Neutrophil (primary cell): ENCODE measurements around the gene WNT3A.

Source experiments
- H3K27ac ChIP-seq: fragments of 200-600 bp; sonication (generic); 2 replicates; pipeline ENCODE4 v1.5.1; 2016; ENCODE audit warnings: mild to moderate bottlenecking, moderate library complexity
- H3K27me3 ChIP-seq: fragments of 200-600 bp; sonication (generic); 2 replicates; pipeline ENCODE4 v1.6.0; 2016; ENCODE audit warnings: mild to moderate bottlenecking
- H3K36me3 ChIP-seq: fragments of 200-600 bp; sonication (generic); 2 replicates; pipeline ENCODE4 v1.5.1; 2017
- H3K4me1 ChIP-seq, 2 experiments: fragments of 200-600 bp in 1 of 2; sonication (generic) in 1 of 2; 1 replicate in 1 of 2; 2 replicates in 1 of 2; pipeline versions ENCODE4 v1.5.1 to v1.6.1; 2013 to 2016; ENCODE audit warnings: low read depth in 1 of 2, low read length in 1 of 2, mild to moderate bottlenecking in 1 of 2, moderate library complexity in 1 of 2; ENCODE audit not compliant: control insufficient read depth in 1 of 2, insufficient read depth in 1 of 2
- H3K4me3 ChIP-seq, 2 experiments: fragments of 200-600 bp in 1 of 2; sonication (generic) in 1 of 2; 1 replicate in 1 of 2; 2 replicates in 1 of 2; pipeline ENCODE4 v1.5.1; 2013 to 2016; ENCODE audit warnings: low read depth in 1 of 2, low read length in 1 of 2, mild to moderate bottlenecking in 1 of 2, moderate library complexity in 1 of 2
- H3K9me3 ChIP-seq: fragments of 200-600 bp; sonication (generic); 2 replicates; pipeline ENCODE4 v1.5.1; 2016
- TF ChIP-seq, protein P1 (sequence below): fragments of 200-600 bp; sonication (generic); IDR thresholded peaks from 2 replicates; pipeline ENCODE4 v1.5.1; 2016; ENCODE audit warnings: antibody characterized with exemption

Gene WNT3A

DNA sequence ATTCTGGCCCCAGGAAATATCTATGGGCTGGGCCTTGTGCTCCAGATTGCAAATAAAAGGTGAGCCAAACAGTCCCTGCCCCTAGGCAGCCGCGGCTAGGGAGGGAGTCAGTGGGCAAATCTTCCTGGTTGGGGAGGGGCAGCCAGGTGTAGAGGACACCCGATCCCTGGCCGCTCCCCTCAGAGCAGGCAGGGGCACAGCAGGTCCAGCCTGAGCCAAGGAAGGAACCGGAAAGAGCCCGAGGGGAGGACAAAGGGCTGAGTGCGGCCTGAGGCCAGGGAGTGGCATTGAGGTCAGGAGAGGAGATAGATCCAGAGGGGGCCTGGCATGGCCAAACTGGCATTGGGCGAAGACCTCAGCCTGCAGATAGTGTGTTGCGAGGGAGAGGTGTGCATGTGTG is 39.1 kb downstream of the WNT3A start:
- Histone ChIP-seq H3K9me3 (no peaks in the 10 kb centered on the region), H3K4me3 (no peak overlapping the region), H3K27me3 (peaks cover 38% of the 10 kb centered on the region), H3K36me3 (no peaks in the 10 kb centered on the region), H3K27ac (no peak overlapping the region), H3K4me1 (no peaks in the 10 kb centered on the region)
- TF ChIP-seq, protein P1, sequence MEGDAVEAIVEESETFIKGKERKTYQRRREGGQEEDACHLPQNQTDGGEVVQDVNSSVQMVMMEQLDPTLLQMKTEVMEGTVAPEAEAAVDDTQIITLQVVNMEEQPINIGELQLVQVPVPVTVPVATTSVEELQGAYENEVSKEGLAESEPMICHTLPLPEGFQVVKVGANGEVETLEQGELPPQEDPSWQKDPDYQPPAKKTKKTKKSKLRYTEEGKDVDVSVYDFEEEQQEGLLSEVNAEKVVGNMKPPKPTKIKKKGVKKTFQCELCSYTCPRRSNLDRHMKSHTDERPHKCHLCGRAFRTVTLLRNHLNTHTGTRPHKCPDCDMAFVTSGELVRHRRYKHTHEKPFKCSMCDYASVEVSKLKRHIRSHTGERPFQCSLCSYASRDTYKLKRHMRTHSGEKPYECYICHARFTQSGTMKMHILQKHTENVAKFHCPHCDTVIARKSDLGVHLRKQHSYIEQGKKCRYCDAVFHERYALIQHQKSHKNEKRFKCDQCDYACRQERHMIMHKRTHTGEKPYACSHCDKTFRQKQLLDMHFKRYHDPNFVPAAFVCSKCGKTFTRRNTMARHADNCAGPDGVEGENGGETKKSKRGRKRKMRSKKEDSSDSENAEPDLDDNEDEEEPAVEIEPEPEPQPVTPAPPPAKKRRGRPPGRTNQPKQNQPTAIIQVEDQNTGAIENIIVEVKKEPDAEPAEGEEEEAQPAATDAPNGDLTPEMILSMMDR, result no peak

DNA sequence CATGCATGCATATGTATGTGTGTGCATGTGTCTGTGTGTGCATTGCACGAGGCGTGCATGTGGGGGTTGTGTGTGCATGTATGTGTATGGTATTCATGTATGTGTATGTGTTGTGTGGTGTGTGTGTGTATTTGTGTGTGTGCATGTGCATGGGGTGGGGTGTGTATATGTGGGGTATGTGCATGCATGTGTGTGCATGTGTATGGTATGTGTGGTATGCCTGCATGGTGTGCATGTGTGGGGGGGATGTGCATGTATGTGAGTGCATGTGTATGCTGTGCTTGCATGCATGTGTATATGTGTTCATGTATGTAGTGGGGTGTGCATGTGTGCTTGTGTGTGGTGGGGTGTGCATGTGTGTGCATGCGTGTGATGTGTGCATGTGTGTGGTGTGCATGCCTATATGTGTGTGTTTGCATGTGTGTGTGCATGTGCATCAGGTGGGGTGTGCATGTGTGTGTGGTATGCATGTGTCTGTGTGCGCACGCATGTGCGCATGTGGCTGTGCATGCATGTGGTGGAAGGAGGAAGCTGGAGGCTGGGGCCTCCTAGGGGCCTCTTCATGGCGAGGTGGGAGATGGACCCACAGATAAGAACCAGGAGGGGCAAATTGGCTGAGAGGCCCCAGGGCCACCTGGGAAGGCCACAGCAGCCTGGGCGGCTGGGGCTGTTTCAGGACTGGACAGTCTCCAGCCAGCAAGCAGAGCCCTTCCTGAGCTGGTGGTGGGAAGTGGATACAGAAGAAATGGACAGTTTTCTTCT is 39.8 kb downstream of the WNT3A start:
- Histone ChIP-seq H3K27ac (no peak overlapping the region), H3K4me1 (no peaks in the 10 kb centered on the region), H3K4me3 (no peak overlapping the region), H3K9me3 (no peaks in the 10 kb centered on the region), H3K36me3 (no peaks in the 10 kb centered on the region), H3K27me3 (peaks cover 33% of the 10 kb centered on the region)
- TF ChIP-seq, protein P1, result no peak

DNA sequence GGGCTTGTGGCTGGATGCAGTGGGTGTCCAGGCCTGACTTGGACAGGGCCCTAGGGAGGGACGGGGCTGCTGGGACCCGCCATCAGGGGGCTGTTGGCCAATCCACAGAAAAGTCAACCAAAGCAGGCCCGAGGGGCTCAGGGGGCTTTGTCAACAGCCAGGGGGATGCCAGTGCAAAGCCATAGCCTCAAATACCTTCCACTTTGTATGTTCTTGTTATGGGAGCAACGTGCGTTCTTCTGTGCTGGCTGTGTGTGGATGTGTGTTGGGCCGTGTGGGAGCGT is 40.3 kb downstream of the WNT3A start:
- no peaks in the 10 kb centered on the region for H3K36me3 ChIP-seq
- H3K4me3 ChIP-seq, result no peak overlapping the region
- H3K27me3 ChIP-seq, result peaks cover 34% of the 10 kb centered on the region
- H3K27ac ChIP-seq, result no peak overlapping the region
- TF ChIP-seq, protein P1, result no peak
- no peaks in the 10 kb centered on the region for H3K9me3 ChIP-seq
- H3K4me1 ChIP-seq, result no peaks in the 10 kb centered on the region

DNA sequence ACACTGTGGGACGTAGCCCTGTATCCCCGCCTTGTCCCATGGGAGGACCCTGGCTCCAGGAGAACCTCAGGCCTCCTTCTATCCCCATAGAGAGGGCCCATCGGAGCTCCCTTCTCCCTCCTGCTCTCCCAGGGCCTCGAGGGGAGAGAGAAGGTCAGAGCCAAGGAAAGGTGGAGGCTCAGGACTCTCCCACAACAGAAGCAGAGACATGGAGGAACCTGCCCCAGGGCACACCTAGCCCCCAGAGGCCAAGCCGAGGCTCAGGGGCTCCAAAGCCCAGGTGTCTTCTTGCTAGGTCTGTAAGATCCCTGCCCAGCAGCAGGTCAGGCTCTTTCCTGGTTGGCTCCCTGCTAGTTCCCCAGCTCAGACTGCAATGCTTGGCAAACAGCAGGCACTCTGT is 41.3 kb downstream of the WNT3A start:
- TF ChIP-seq, protein P1, result no peak
- H3K27ac ChIP-seq, result no peak overlapping the region
- H3K27me3 ChIP-seq, result peaks cover 36% of the 10 kb centered on the region
- H3K9me3 ChIP-seq, result no peaks in the 10 kb centered on the region
- no peak overlapping the region for H3K4me3 ChIP-seq
- no peaks in the 10 kb centered on the region for H3K4me1 ChIP-seq
- H3K36me3 ChIP-seq, result no peaks in the 10 kb centered on the region

DNA sequence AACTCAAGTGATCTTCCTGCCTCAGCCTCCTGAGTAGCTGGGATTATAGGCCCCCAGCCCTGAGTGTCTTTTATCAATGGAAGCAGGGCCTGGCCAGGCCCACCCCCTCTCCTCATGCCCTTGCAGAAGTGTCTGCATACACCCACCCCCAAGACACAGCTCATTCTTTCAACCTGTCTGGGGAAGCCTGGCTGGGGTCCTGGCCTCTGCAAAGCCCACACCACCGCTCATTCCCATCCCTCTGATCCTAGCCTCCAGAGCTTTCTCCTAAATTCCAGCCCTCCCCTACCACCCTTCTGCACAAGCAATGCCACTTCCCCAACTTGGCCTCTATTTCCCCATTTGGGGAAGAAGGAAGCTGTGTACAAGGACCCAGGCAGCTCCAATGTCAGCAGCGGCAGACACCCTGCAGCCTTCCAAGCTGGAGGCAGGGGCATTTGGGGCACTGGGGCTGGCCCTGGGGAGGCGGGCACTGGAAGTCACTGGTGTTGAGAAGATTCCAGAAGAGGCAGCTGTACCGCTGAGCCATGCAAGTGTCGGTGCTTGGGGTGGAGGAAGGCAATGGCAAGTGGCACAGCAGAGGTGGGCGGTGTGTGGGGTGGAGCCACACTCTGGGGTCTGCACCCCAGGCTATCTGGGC is 42.0 kb downstream of the WNT3A start:
- Histone ChIP-seq H3K36me3 (no peaks in the 10 kb centered on the region), H3K4me1 (no peaks in the 10 kb centered on the region), H3K27me3 (peaks cover 36% of the 10 kb centered on the region), H3K9me3 (no peaks in the 10 kb centered on the region), H3K27ac (no peak overlapping the region), H3K4me3 (no peak overlapping the region)
- TF ChIP-seq, protein P1, result no peak
